ENCODE results near the gene SLC27A1. TPM values are rescaled to one million over a fixed set of nuclear protein-coding genes. Genes with fewer than 3 reads are reported as not detected.

Gene SLC27A1
- total and polyA plus RNA-seq, 10 of the 15 experiments (the other 5 are each of a cell fraction or from before 2014, with no cell fraction given): 0.11 to 2.3 (median 1.2) TPM

DNA sequence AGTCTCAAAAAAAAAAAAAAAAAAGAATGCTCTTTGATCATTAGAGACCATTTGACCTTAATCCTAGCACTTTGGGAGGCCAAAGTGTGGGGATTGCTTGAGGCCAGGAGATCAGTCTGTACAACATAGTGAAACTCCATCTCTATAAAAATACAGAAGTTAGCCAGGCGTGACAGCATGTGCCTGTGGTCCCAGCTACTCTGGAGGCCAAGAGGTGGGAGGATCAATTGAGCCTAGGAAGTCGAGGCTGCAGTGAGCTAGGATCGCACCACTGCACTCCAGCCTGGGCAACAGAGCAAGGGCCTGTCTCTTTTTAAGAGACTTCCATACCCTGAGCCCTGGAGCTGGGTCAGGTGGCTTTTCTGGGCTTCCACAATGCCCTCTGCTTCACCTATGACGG lies 73.7 kb downstream of the SLC27A1 start:
- CTCF ChIA-PET: interaction anchor here (0.9 kb wide), 1 partner anchor 30 kb away, joined by 3 read pairs; no protein-coding TSS in a partner anchor
- no peak overlapping the region for H3K9ac ChIP-seq (ENCODE audit: control insufficient read depth, insufficient read depth, low read length)
- SMC1A ChIA-PET (ENCODE audit: uncharacterized antibody, unreplicated experiment): interaction anchor here (0.8 kb wide), 1 partner anchor 28 kb away, joined by 3 read pairs; no protein-coding TSS in a partner anchor
- DNase-seq (ENCODE audit: low read depth, low spot score): no peak
- H3K79me2 ChIP-seq (ENCODE audit: control insufficient read depth, insufficient read depth, low read length): no peaks in the 10 kb centered on the region
- H3K4me2 ChIP-seq (ENCODE audit: control insufficient read depth, insufficient read depth): no peak overlapping the region
- POLR2A ChIA-PET: interaction anchor here (0.6 to 1.1 kb wide), 3 partner anchors 8 to 9 kb away, joined by 3 to 6 read pairs (median 3); no protein-coding TSS in a partner anchor
- in situ Hi-C loops (cut with MboI) (no loop called here), intact Hi-C loops (cut with micrococcal nuclease; ENCODE audit: unreplicated experiment) (no loop called here)
- H3K27me3 ChIP-seq (replicated peaks in 1 of 2; ENCODE audit: control insufficient read depth in 2 of 2, insufficient read depth in 2 of 2, low read length in 1 of 2): no peaks in the 10 kb centered on the region
- RAD21 ChIA-PET (ENCODE audit: unreplicated experiment): interaction anchor here (0.6 kb wide), 1 partner anchor 393 kb away, joined by 4 read pairs; no protein-coding TSS in a partner anchor
- H3K9me3 ChIP-seq (replicated peaks; ENCODE audit: control insufficient read depth, insufficient read depth, low read length): no peaks in the 10 kb centered on the region; the same call in 2 of the 3 replicates
- no peaks in the 10 kb centered on the region for H4K20me1 ChIP-seq (ENCODE audit: control insufficient read depth, insufficient read depth)
- no peak overlapping the region for H2AFZ ChIP-seq (ENCODE audit: control insufficient read depth, low read depth, low read length)
- BruUV-seq (replicated peaks): no TSS peak
- H3K4me1 ChIP-seq (ENCODE audit: control insufficient read depth, insufficient read depth, low read length): peaks cover 13% of the 10 kb centered on the region
- FAIRE-seq: no peak
- H3K36me3 ChIP-seq (ENCODE audit: control insufficient read depth in 2 of 2, insufficient read depth in 2 of 2, low read length in 1 of 2): no peaks in the 10 kb centered on the region
- ATAC-seq: no peak
- no peak overlapping the region for H3K27ac ChIP-seq (ENCODE audit: control insufficient read depth, insufficient read depth)
- H3K4me3 ChIP-seq: no peak overlapping the region
- TF ChIP-seq NR2C1 (IDR thresholded peaks at IDR 0.05): no peak
- TF ChIP-seq BHLHE40 (IDR thresholded peaks at IDR 0.05; ENCODE audit: borderline replicate concordance in 1 of 2, low read depth in 2 of 2, low read length in 1 of 2): peak in 1 of 2 experiments; percentile 29; a peak in 1 of 4 replicates
- 36% methylated on average over 4 of the region's 4 CpGs for WGBS (ENCODE audit: insufficient coverage, insufficient replicate concordance, low lambda C conversion rate, missing lambda C conversion rate)

- ChIA-PET CTCF (interaction anchor here (0.9 kb wide), 1 partner anchor 29 kb away, joined by 3 read pairs; no protein-coding TSS in a partner anchor), POLR2A (interaction anchor here (1.1 kb wide), 1 partner anchor 9 kb away, joined by 6 read pairs; no protein-coding TSS in a partner anchor), RAD21 (ENCODE audit: unreplicated experiment) (no interaction called here), SMC1A (ENCODE audit: uncharacterized antibody, unreplicated experiment) (interaction anchor here (0.8 kb wide), 1 partner anchor 28 kb away, joined by 3 read pairs; no protein-coding TSS in a partner anchor)
- no peak overlapping the region for H3K9ac ChIP-seq (ENCODE audit: control insufficient read depth, insufficient read depth, low read length)
- ATAC-seq (no peak), FAIRE-seq (no peak), DNase-seq (ENCODE audit: low read depth, low spot score) (no peak)
- no peak overlapping the region for H3K4me2 ChIP-seq (ENCODE audit: control insufficient read depth, insufficient read depth)
- no peaks in the 10 kb centered on the region; the same call in 2 of the 3 replicates for H3K9me3 ChIP-seq (replicated peaks; ENCODE audit: control insufficient read depth, insufficient read depth, low read length)
- TF ChIP-seq ZBED1 (IDR thresholded peaks at IDR 0.05; ENCODE audit: borderline replicate concordance) (no peak), POLR2A (IDR thresholded peaks at IDR 0.05; ENCODE audit: low read depth, low read length) (no peak), ZBTB33 (IDR thresholded peaks at IDR 0.05) (no peak), SMAD5 (IDR thresholded peaks at IDR 0.05; ENCODE audit: low read depth) (no peak)
- TF ChIP-seq, protein P1, sequence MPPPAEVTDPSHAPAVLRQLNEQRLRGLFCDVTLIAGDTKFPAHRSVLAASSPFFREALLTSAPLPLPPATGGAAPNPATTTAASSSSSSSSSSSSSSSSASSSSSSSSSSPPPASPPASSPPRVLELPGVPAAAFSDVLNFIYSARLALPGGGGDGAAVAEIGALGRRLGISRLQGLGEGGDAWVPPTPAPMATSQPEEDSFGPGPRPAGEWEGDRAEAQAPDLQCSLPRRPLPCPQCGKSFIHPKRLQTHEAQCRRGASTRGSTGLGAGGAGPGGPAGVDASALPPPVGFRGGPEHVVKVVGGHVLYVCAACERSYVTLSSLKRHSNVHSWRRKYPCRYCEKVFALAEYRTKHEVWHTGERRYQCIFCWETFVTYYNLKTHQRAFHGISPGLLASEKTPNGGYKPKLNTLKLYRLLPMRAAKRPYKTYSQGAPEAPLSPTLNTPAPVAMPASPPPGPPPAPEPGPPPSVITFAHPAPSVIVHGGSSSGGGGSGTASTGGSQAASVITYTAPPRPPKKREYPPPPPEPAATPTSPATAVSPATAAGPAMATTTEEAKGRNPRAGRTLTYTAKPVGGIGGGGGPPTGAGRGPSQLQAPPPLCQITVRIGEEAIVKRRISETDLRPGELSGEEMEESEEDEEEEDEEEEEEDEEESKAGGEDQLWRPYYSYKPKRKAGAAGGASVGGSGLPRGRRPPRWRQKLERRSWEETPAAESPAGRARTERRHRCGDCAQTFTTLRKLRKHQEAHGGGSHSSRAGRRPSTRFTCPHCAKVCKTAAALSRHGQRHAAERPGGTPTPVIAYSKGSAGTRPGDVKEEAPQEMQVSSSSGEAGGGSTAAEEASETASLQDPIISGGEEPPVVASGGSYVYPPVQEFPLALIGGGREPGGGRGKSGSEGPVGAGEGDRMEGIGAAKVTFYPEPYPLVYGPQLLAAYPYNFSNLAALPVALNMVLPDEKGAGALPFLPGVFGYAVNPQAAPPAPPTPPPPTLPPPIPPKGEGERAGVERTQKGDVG (CRISPR knock-in tag; IDR thresholded peaks at IDR 0.05): no peak
- TF ChIP-seq, protein P2, sequence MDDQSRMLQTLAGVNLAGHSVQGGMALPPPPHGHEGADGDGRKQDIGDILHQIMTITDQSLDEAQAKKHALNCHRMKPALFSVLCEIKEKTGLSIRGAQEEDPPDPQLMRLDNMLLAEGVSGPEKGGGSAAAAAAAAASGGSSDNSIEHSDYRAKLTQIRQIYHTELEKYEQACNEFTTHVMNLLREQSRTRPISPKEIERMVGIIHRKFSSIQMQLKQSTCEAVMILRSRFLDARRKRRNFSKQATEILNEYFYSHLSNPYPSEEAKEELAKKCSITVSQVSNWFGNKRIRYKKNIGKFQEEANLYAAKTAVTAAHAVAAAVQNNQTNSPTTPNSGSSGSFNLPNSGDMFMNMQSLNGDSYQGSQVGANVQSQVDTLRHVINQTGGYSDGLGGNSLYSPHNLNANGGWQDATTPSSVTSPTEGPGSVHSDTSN (IDR thresholded peaks at IDR 0.05; ENCODE audit: insufficient replicate concordance, low read depth, low read length): no peak
- no peak overlapping the region for H3K4me3 ChIP-seq
- H3K79me2 ChIP-seq (ENCODE audit: control insufficient read depth, insufficient read depth, low read length): no peaks in the 10 kb centered on the region
- no peaks in the 10 kb centered on the region for H3K36me3 ChIP-seq (ENCODE audit: control insufficient read depth in 2 of 2, insufficient read depth in 2 of 2, low read length in 1 of 2)
- in situ Hi-C loops (cut with MboI) (no loop called here), intact Hi-C loops (cut with micrococcal nuclease; ENCODE audit: unreplicated experiment) (no loop called here)
- no TSS peak for BruUV-seq (replicated peaks)
- 100% methylated on average over 4 of the region's 4 CpGs for WGBS (ENCODE audit: insufficient coverage, insufficient replicate concordance, low lambda C conversion rate, missing lambda C conversion rate)
- no peak overlapping the region for H2AFZ ChIP-seq (ENCODE audit: control insufficient read depth, low read depth, low read length)
- H3K4me1 ChIP-seq (ENCODE audit: control insufficient read depth, insufficient read depth, low read length): peaks cover 8% of the 10 kb centered on the region
- no peak overlapping the region for H3K27ac ChIP-seq (ENCODE audit: control insufficient read depth, insufficient read depth)
- no peaks in the 10 kb centered on the region for H3K27me3 ChIP-seq (replicated peaks in 1 of 2; ENCODE audit: control insufficient read depth in 2 of 2, insufficient read depth in 2 of 2, low read length in 1 of 2)
- no peaks in the 10 kb centered on the region for H4K20me1 ChIP-seq (ENCODE audit: control insufficient read depth, insufficient read depth)
Observed at GRCh38 chr19:17544418-17544817, 74.1 kb downstream of the SLC27A1 start.
